Measurements from ENCODE around the gene NKAIN2. TPM values are rescaled to one million over a fixed set of nuclear protein-coding genes. Genes with fewer than 3 reads are reported as not detected.

NKAIN2 gene
- total and polyA plus RNA-seq, 12 donors: 0.07 to 3.0 (median 0.28) TPM; not detected in 1

GRCh38 chr6:124356811-124357210 is 553.1 kb downstream of the NKAIN2 start:
- Histone ChIP-seq H3K27me3 (no peaks in the 10 kb centered on the region), H3K4me1 (no peaks in the 10 kb centered on the region), H3K27ac (no peak overlapping the region), H3K36me3 (no peaks in the 10 kb centered on the region), H3K4me3 (no peak overlapping the region), H3K9me3 (peaks cover 0 to 5% (median 0%) of the 10 kb centered on the region in 11 donors)
- DNase-seq: no peak
- WGBS, 2 donors: 87 to 96% methylated on average over 1 of the region's 1 CpG
- ATAC-seq: no peak
- no peak for TF ChIP-seq CTCF (IDR thresholded peaks at IDR 0.05)
- intact Hi-C loops (cut with DNase I): no loop called here

- TF ChIP-seq CTCF (IDR thresholded peaks at IDR 0.05): no peak
- no peak for ATAC-seq
Measured at GRCh38 chr6:124368131-124368530, 564.5 kb downstream of the NKAIN2 start.

GRCh38 chr6:124371974-124372475 is 568.4 kb downstream of the NKAIN2 start:
- Histone ChIP-seq H3K4me3 (no peak overlapping the region), H3K4me1 (no peaks in the 10 kb centered on the region), H3K9me3 (no peaks in the 10 kb centered on the region), H3K27me3 (peaks cover 0 to 3% (median 0%) of the 10 kb centered on the region in 7 donors), H3K27ac (no peak overlapping the region), H3K36me3 (no peaks in the 10 kb centered on the region)
- no peak for TF ChIP-seq CTCF (IDR thresholded peaks at IDR 0.05)
- intact Hi-C loops (cut with DNase I): loop anchor here in 1 of 10 donors (5.0 kb wide), 1 partner anchor 1760 kb away; no protein-coding TSS in a partner anchor
- no peak for ATAC-seq
- no peak for DNase-seq
- WGBS, 2 donors: 49 to 50% methylated on average over 2 of the region's 2 CpGs

More at GRCh38 chr6:124368131-124368530, 564.5 kb downstream of the NKAIN2 start:
- Histone ChIP-seq H3K27me3 (peaks cover 0 to 3% (median 0%) of the 10 kb centered on the region in 7 donors), H3K27ac (no peak overlapping the region), H3K4me3 (no peak overlapping the region), H3K4me1 (no peaks in the 10 kb centered on the region), H3K9me3 (peaks cover 0 to 8% (median 0%) of the 10 kb centered on the region in 11 donors), H3K36me3 (no peaks in the 10 kb centered on the region)
- intact Hi-C loops (cut with DNase I): no loop called here
- DNase-seq: no peak

- WGBS, 2 donors: 32 to 44% methylated on average over 1 of the region's 1 CpG
- intact Hi-C loops (cut with DNase I): loop anchor here in 1 of 10 donors (5.0 kb wide), 1 partner anchor 1759 kb away; no protein-coding TSS in a partner anchor
- no peaks in the 10 kb centered on the region for H3K4me1 ChIP-seq
- no peak for DNase-seq
- no peak for TF ChIP-seq CTCF (IDR thresholded peaks at IDR 0.05)
- peaks cover 0 to 3% (median 0%) of the 10 kb centered on the region in 7 donors for H3K27me3 ChIP-seq
- H3K9me3 ChIP-seq: no peaks in the 10 kb centered on the region
- H3K27ac ChIP-seq: no peak overlapping the region
- ATAC-seq: no peak
- H3K4me3 ChIP-seq: no peak overlapping the region
- H3K36me3 ChIP-seq: no peaks in the 10 kb centered on the region
Measured at GRCh38 chr6:124373386-124373785, 569.7 kb downstream of the NKAIN2 start.

All from heart right ventricle (tissue), 16 donors.